Uterus (tissue), 2 donors: Measurements from ENCODE around the gene CHMP4A.

Experiments
- CTCF ChIP-seq, 4 experiments: fragments of 200-600 bp in 2 of 4; fragments of 450-650 bp in 2 of 4; sonication (generic) in 2 of 4; IDR thresholded peaks; one replicate each; pipeline ENCODE4 v1.5.1; 2016 to 2019; ENCODE audit warnings: antibody characterized with exemption in 4 of 4, mild to moderate bottlenecking in 2 of 4, moderate library complexity in 1 of 4
- POLR2A ChIP-seq, 2 donors: fragments of 450-650 bp; IDR thresholded peaks; one replicate each; pipeline ENCODE4 v1.6.1; 2016; ENCODE audit warnings: antibody characterized with exemption in 2 of 2, mild to moderate bottlenecking in 1 of 2, moderate library complexity in 1 of 2

GRCh38 chr14:24165785-24166184 is 47.5 kb downstream of the CHMP4A start:
- no peak for TF ChIP-seq CTCF (IDR thresholded peaks at IDR 0.05)
- no peak for TF ChIP-seq POLR2A (IDR thresholded peaks at IDR 0.05)
